ENCODE results near the gene ABLIM1. TPM values are rescaled to one million over a fixed set of nuclear protein-coding genes. Genes with fewer than 3 reads are reported as not detected.

ABLIM1 gene
- total and polyA plus RNA-seq, 10 of the 15 experiments (the other 5 are each of a cell fraction or from before 2014, with no cell fraction given) = 14.2 to 50.5 (median 28.1) TPM

DNA sequence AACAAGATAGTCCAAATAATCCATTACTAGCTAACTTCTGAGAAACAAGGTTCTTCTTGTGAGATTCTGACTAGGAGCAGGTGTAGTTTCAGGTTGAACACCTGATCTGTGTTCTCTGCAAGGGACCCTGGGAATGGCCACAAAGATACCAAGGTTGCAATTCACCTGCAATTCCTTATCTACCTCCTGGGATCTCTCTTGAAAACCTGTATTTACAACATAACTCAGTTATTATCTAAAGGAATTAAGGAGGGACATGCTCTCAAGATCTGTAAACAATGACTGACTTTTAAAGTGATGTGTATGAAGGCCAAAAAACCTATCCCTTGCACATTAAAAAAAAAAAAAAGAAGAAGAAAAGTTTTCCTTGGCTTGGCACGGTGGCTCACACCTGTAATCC, 54.8 kb downstream of the ABLIM1 start:
- no peak overlapping the region for H3K4me2 ChIP-seq (ENCODE audit: control insufficient read depth, insufficient read depth)
- no peaks in the 10 kb centered on the region; a peak in 1 of 4 replicates for H3K27me3 ChIP-seq (replicated peaks in 1 of 2; ENCODE audit: control insufficient read depth in 2 of 2, insufficient read depth in 2 of 2, low read length in 1 of 2)
- POLR2A ChIA-PET = no interaction called here
- H3K4me1 ChIP-seq (ENCODE audit: control insufficient read depth, insufficient read depth, low read length) = no peaks in the 10 kb centered on the region
- in situ Hi-C loops (cut with MboI) (no loop called here), intact Hi-C loops (cut with micrococcal nuclease; ENCODE audit: unreplicated experiment) (no loop called here)
- no peaks in the 10 kb centered on the region for H3K9me3 ChIP-seq (replicated peaks; ENCODE audit: control insufficient read depth, insufficient read depth, low read length)
- no peak overlapping the region for H2AFZ ChIP-seq (ENCODE audit: control insufficient read depth, low read depth, low read length)
- TF ChIP-seq DPF2 (IDR thresholded peaks at IDR 0.05) (no peak), HDAC6 (IDR thresholded peaks at IDR 0.05; ENCODE audit: unreplicated experiment) (no peak), BMI1 (IDR thresholded peaks at IDR 0.05; ENCODE audit: borderline replicate concordance) (no peak), EP300 (IDR thresholded peaks at IDR 0.05; ENCODE audit: borderline replicate concordance in 1 of 2, control insufficient read depth in 1 of 2, low read depth in 2 of 2, low read length in 2 of 2) (no peak), RFX5 (IDR thresholded peaks at IDR 0.05; ENCODE audit: low read depth, low read length) (no peak)
- TF ChIP-seq, protein P1, sequence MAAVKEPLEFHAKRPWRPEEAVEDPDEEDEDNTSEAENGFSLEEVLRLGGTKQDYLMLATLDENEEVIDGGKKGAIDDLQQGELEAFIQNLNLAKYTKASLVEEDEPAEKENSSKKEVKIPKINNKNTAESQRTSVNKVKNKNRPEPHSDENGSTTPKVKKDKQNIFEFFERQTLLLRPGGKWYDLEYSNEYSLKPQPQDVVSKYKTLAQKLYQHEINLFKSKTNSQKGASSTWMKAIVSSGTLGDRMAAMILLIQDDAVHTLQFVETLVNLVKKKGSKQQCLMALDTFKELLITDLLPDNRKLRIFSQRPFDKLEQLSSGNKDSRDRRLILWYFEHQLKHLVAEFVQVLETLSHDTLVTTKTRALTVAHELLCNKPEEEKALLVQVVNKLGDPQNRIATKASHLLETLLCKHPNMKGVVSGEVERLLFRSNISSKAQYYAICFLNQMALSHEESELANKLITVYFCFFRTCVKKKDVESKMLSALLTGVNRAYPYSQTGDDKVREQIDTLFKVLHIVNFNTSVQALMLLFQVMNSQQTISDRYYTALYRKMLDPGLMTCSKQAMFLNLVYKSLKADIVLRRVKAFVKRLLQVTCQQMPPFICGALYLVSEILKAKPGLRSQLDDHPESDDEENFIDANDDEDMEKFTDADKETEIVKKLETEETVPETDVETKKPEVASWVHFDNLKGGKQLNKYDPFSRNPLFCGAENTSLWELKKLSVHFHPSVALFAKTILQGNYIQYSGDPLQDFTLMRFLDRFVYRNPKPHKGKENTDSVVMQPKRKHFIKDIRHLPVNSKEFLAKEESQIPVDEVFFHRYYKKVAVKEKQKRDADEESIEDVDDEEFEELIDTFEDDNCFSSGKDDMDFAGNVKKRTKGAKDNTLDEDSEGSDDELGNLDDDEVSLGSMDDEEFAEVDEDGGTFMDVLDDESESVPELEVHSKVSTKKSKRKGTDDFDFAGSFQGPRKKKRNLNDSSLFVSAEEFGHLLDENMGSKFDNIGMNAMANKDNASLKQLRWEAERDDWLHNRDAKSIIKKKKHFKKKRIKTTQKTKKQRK (IDR thresholded peaks at IDR 0.05; ENCODE audit: low read depth, low read length) = no peak
- SMC1A ChIA-PET (ENCODE audit: uncharacterized antibody, unreplicated experiment) = no interaction called here
- BruUV-seq (replicated peaks) = no TSS peak
- FAIRE-seq (no peak), ATAC-seq (no peak), DNase-seq (ENCODE audit: low read depth, low spot score) (no peak)
- CTCF ChIA-PET = interaction anchor here (1.4 kb wide), 1 partner anchor 45 kb away, joined by 3 read pairs; no protein-coding TSS in a partner anchor
- H3K9ac ChIP-seq (ENCODE audit: control insufficient read depth, insufficient read depth, low read length) = no peak overlapping the region
- no peaks in the 10 kb centered on the region for H3K36me3 ChIP-seq (ENCODE audit: control insufficient read depth in 2 of 2, insufficient read depth in 2 of 2, low read length in 1 of 2)
- H3K4me3 ChIP-seq = no peak overlapping the region
- H3K27ac ChIP-seq (ENCODE audit: control insufficient read depth, insufficient read depth) = no peak overlapping the region
- no peaks in the 10 kb centered on the region for H3K79me2 ChIP-seq (ENCODE audit: control insufficient read depth, insufficient read depth, low read length)
- no peaks in the 10 kb centered on the region for H4K20me1 ChIP-seq (ENCODE audit: control insufficient read depth, insufficient read depth)
- RAD21 ChIA-PET (ENCODE audit: unreplicated experiment) = no interaction called here
- WGBS (ENCODE audit: insufficient coverage, insufficient replicate concordance, low lambda C conversion rate, missing lambda C conversion rate) = 90% methylated on average over 1 of the region's 1 CpG
